Osteocyte (in vitro differentiated cells): ENCODE measurements around the gene TAP1. TPM values are rescaled to one million over a fixed set of nuclear protein-coding genes. Genes with fewer than 3 reads are reported as not detected.

ENCODE experiments used
- DNase-seq: peaks from one replicate; pipeline ENCODE4 v3.0.0; 2021; ENCODE audit warnings: mixed read lengths; ENCODE audit not compliant: unreplicated experiment; ENCODE audit errors: extremely low spot score
- H3K27ac Mint-ChIP-seq: one replicate; pipeline ENCODE4 v1.8.0; 2021; ENCODE audit warnings: mild to moderate bottlenecking, mixed read lengths; ENCODE audit not compliant: unreplicated experiment
- H3K27me3 Mint-ChIP-seq: one replicate; pipeline ENCODE4 v1.8.0; 2021; ENCODE audit warnings: mixed read lengths; ENCODE audit not compliant: unreplicated experiment
- H3K36me3 Mint-ChIP-seq: one replicate; pipeline ENCODE4 v1.8.0; 2021; ENCODE audit warnings: mixed read lengths; ENCODE audit not compliant: unreplicated experiment
- H3K4me1 Mint-ChIP-seq: one replicate; pipeline ENCODE4 v1.8.0; 2021; ENCODE audit warnings: mixed read lengths; ENCODE audit not compliant: unreplicated experiment
- H3K4me3 Mint-ChIP-seq: one replicate; pipeline ENCODE4 v1.8.0; 2021; ENCODE audit warnings: mild to moderate bottlenecking, moderate library complexity, mixed read lengths; ENCODE audit not compliant: unreplicated experiment
- H3K9me3 Mint-ChIP-seq: one replicate; pipeline ENCODE4 v1.8.0; 2021; ENCODE audit warnings: mixed read lengths; ENCODE audit not compliant: unreplicated experiment
- CTCF ChIP-seq: fragments of 200-600 bp; sonication (generic); IDR thresholded peaks from 2 replicates; pipeline ENCODE4 v1.5.0; 2021; ENCODE audit warnings: antibody characterized with exemption, mild to moderate bottlenecking, moderate library complexity
- long read RNA-seq: library from polyadenylated mRNA; unstranded; transcript quantifications from one replicate; pipeline ENCODE4 v2.0.0, GENCODE V29; 2021
- total RNA-seq: library from RNA; stranded (reverse); gene quantifications from 2 replicates; pipeline ENCODE4 v1.2.1, GENCODE V29; 2021

Gene TAP1
- total RNA-seq = 33.2 and 34.5 TPM in 2 replicates
- long read RNA-seq, transcript TAP1-201 (11 exons, 2,959 nt) = major isoform, 95 of 112 reads
- long read RNA-seq, partial matches to known transcripts = 11 of 112 reads
- long read RNA-seq, other reads (novel, unspliced or antisense) = 5 of 112 reads

- peak; percentile 82 for TF ChIP-seq CTCF
- peak within 1 kb of the TSS; percentile 100 for H3K27ac Mint-ChIP-seq
- peaks cover 32% of the 10 kb centered on the region for H3K4me1 Mint-ChIP-seq
- H3K9me3 Mint-ChIP-seq = no peaks in the 10 kb centered on the region
- H3K27me3 Mint-ChIP-seq = no peaks in the 10 kb centered on the region
- H3K4me3 Mint-ChIP-seq = peak within 1 kb of the TSS; percentile 92
- peak; percentile 97 for DNase-seq
- peaks cover 25% of the 10 kb centered on the region for H3K36me3 Mint-ChIP-seq
These were observed at the start of gene TAP1, which contains the start of gene PSMB9 for GRCh38 chr6:32853541-32854375. Gene TAP1, minus strand, starts transcription at chr6:32853704. Its CDS starts 68 bp downstream, at chr6:32853636. Gene PSMB9, plus strand, starts transcription at chr6:32854192. Its CDS starts 38 bp downstream, at chr6:32854230.

GRCh38 chr6:32895006-32895345 is 41.5 kb upstream of the TAP1 start:
- no peak for DNase-seq
- Mint-ChIP-seq H3K4me1 (peaks cover 15% of the 10 kb centered on the region), H3K27me3 (peaks cover 4% of the 10 kb centered on the region), H3K27ac (peak overlapping the region; percentile 97), H3K36me3 (no peaks in the 10 kb centered on the region), H3K9me3 (no peaks in the 10 kb centered on the region), H3K4me3 (peak overlapping the region; percentile 97)
- no peak for TF ChIP-seq CTCF

- TF ChIP-seq CTCF = peak; percentile 26
- Mint-ChIP-seq H3K4me1 (peaks cover 19% of the 10 kb centered on the region), H3K9me3 (no peaks in the 10 kb centered on the region)
These were observed 40.8 kb upstream of the TAP1 start for GRCh38 chr6:32894085-32895005.

GRCh38 chr6:32890831-32891230 is 37.3 kb upstream of the TAP1 start:
- Mint-ChIP-seq H3K27ac (no peak overlapping the region), H3K4me3 (no peak overlapping the region), H3K27me3 (peaks cover 8% of the 10 kb centered on the region), H3K36me3 (no peaks in the 10 kb centered on the region), H3K9me3 (no peaks in the 10 kb centered on the region), H3K4me1 (peaks cover 32% of the 10 kb centered on the region)
- TF ChIP-seq CTCF = no peak
- no peak for DNase-seq

More at GRCh38 chr6:32894085-32895005, 40.8 kb upstream of the TAP1 start:
- peak; percentile 97 for DNase-seq
- Mint-ChIP-seq H3K4me3 (peak overlapping the region; percentile 97), H3K36me3 (no peaks in the 10 kb centered on the region), H3K27me3 (peaks cover 6% of the 10 kb centered on the region), H3K27ac (peak overlapping the region; percentile 97)
